C4-2B (cell line): ENCODE results near the gene ATP8B3.

Source experiments
- CTCF ChIP-seq: fragments of 450-650 bp; conservative IDR thresholded peaks from 2 replicates; pipeline ENCODE4 v1.5.1; 2017; ENCODE audit warnings: mild to moderate bottlenecking
- ZFX ChIP-seq: fragments of 450-650 bp; IDR thresholded peaks from 2 replicates; pipeline ENCODE4 v1.6.1; 2017

- TF ChIP-seq CTCF (no peak), ZFX (no peak)
Observed at GRCh38 chr19:1775951-1776605, 36.0 kb downstream of the ATP8B3 start.
